ENCODE results near the gene TSPAN14. TPM values are rescaled to one million over a fixed set of nuclear protein-coding genes. Genes with fewer than 3 reads are reported as not detected.
"Not testable (repeated sequence)": the region's sequence is repeated elsewhere in the genome, so short reads cannot be mapped to it uniquely, and the experiment has no call there.

The TSPAN14 gene
- total and polyA plus RNA-seq, 2 experiments from 2014 or later, result 17.9 to 40.7 TPM

GRCh38 chr10:80477813-80478212, 23.7 kb downstream of the TSPAN14 start (continued):
- TF ChIP-seq REST (IDR thresholded peaks at IDR 0.05; ENCODE audit: unreplicated experiment) (no peak), CTCF (conservative IDR thresholded peaks at IDR 0.05; ENCODE audit: low read depth in 2 of 2) (no peak), JUNB (IDR thresholded peaks at IDR 0.05; ENCODE audit: unreplicated experiment) (no peak), ZNF331 (CRISPR knock-in tag; IDR thresholded peaks at IDR 0.05; ENCODE audit: low read depth) (no peak), EZH2phosphoT487 (IDR thresholded peaks at IDR 0.05; ENCODE audit: unreplicated experiment) (no peak)

- Mint-ChIP-seq H3K4me1 (peaks cover 45% of the 10 kb centered on the region), H3K36me3 (ENCODE audit: low read depth) (peaks cover 29% of the 10 kb centered on the region), H3K9me3 (peaks cover 10% of the 10 kb centered on the region)
- H3F3A ChIP-seq (replicated peaks; ENCODE audit: low read depth); H3K36me3 ChIP-seq (ENCODE audit: insufficient read depth); H3K4me3 Mint-ChIP-seq; H3K27me3 ChIP-seq (ENCODE audit: insufficient read depth); H3K4me2 ChIP-seq; ATAC-seq; H3K27ac ChIP-seq (ENCODE audit: low read depth); H3K27ac Mint-ChIP-seq; H3K4me3 ChIP-seq; H2AFZ ChIP-seq; DNase-seq (ENCODE audit: low spot score); H3K27me3 Mint-ChIP-seq (ENCODE audit: insufficient read depth, low read depth, poor library complexity); H3K9me2 ChIP-seq (ENCODE audit: insufficient read depth): not testable (repeated sequence)
- peaks cover 34% of the 10 kb centered on the region; the same call in 1 of the 2 replicates for H4K20me1 ChIP-seq (replicated peaks; ENCODE audit: insufficient read depth)
- H3K79me2 ChIP-seq (replicated peaks; ENCODE audit: insufficient read depth), result peaks cover 92% of the 10 kb centered on the region
- H3K4me1 ChIP-seq (ENCODE audit: insufficient read depth), result peaks cover 31% of the 10 kb centered on the region
These were observed 26.3 kb downstream of the TSPAN14 start for GRCh38 chr10:80480373-80480772.

- no peak for ATAC-seq
- peaks cover 92% of the 10 kb centered on the region for H3K79me2 ChIP-seq (replicated peaks; ENCODE audit: insufficient read depth)
- H3K27me3 ChIP-seq (ENCODE audit: insufficient read depth), result no peaks in the 10 kb centered on the region
- peaks cover 34% of the 10 kb centered on the region; the same call in 1 of the 2 replicates for H4K20me1 ChIP-seq (replicated peaks; ENCODE audit: insufficient read depth)
- no peak overlapping the region for H3K27ac ChIP-seq (ENCODE audit: low read depth)
- peaks cover 31% of the 10 kb centered on the region for H3K4me1 ChIP-seq (ENCODE audit: insufficient read depth)
- H3K36me3 Mint-ChIP-seq (ENCODE audit: low read depth), result peaks cover 29% of the 10 kb centered on the region
- H3K4me1 Mint-ChIP-seq, result peaks cover 50% of the 10 kb centered on the region
- no peak overlapping the region for H2AFZ ChIP-seq
- H3K36me3 ChIP-seq (ENCODE audit: insufficient read depth), result no peaks in the 10 kb centered on the region
- H3K27ac Mint-ChIP-seq, result no peak overlapping the region
- no peak for DNase-seq (ENCODE audit: low spot score)
- no peaks in the 10 kb centered on the region for H3F3A ChIP-seq (replicated peaks; ENCODE audit: low read depth)
- no peak overlapping the region for H3K4me3 ChIP-seq
- no peaks in the 10 kb centered on the region for H3K9me2 ChIP-seq (ENCODE audit: insufficient read depth)
- H3K27me3 Mint-ChIP-seq (ENCODE audit: insufficient read depth, low read depth, poor library complexity), result no peaks in the 10 kb centered on the region
- peaks cover 10% of the 10 kb centered on the region for H3K9me3 Mint-ChIP-seq
- no peak overlapping the region for H3K4me3 Mint-ChIP-seq
- no peak overlapping the region for H3K4me2 ChIP-seq
- no peak for TF ChIP-seq ZNF331 (CRISPR knock-in tag; IDR thresholded peaks at IDR 0.05; ENCODE audit: low read depth)
- no peak for TF ChIP-seq NANOG (IDR thresholded peaks at IDR 0.05; ENCODE audit: borderline replicate concordance)
- TF ChIP-seq EZH2phosphoT487 (IDR thresholded peaks at IDR 0.05; ENCODE audit: unreplicated experiment), result no peak
- no peak for TF ChIP-seq ZNF462 (CRISPR knock-in tag; IDR thresholded peaks at IDR 0.05)
- no peak for TF ChIP-seq STAT1 (IDR thresholded peaks at IDR 0.05; ENCODE audit: unreplicated experiment)
- TF ChIP-seq EZH2 (IDR thresholded peaks at IDR 0.05; ENCODE audit: low read depth, unreplicated experiment), result no peak
- TF ChIP-seq JUNB (IDR thresholded peaks at IDR 0.05; ENCODE audit: unreplicated experiment), result no peak
These were observed 26.7 kb downstream of the TSPAN14 start for GRCh38 chr10:80480852-80481251.

Data from GM23338 (cell line).